ENCODE data around the gene TBP.

Gene TBP

GRCh38 chr6:170522565-170523183, 31.5 kb upstream of the TBP start:
- H3K27me3 ChIP-seq (ENCODE audit: control insufficient read depth in 1 of 2, insufficient read depth in 1 of 2, low read length in 2 of 2), result peaks cover 0 to 4% of the 10 kb centered on the region in 2 experiments
- H3K9ac ChIP-seq (ENCODE audit: low read length), result no peak overlapping the region
- no peak overlapping the region for H2BK5ac ChIP-seq (ENCODE audit: low read depth, low read length, poor library complexity, severe bottlenecking)
- H4K91ac ChIP-seq (ENCODE audit: low read length), result no peak overlapping the region
- no peak overlapping the region for H2AK5ac ChIP-seq (ENCODE audit: low read length, severe bottlenecking)
- no peak overlapping the region for H3K27ac ChIP-seq (ENCODE audit: low read length, poor library complexity, severe bottlenecking)
- no peak overlapping the region for H2AFZ ChIP-seq (ENCODE audit: low read depth, low read length)
- H3K18ac ChIP-seq (ENCODE audit: low read depth in 1 of 2, low read length in 2 of 2), result no peak overlapping the region
- no peaks in the 10 kb centered on the region for H3K9me3 ChIP-seq (ENCODE audit: control insufficient read depth, low read length)
- no peaks in the 10 kb centered on the region for H3K4me1 ChIP-seq (ENCODE audit: control insufficient read depth, insufficient read depth, low read depth, low read length)
- no peak overlapping the region for H2BK15ac ChIP-seq (ENCODE audit: low read depth, poor library complexity, severe bottlenecking)
- H3K14ac ChIP-seq (ENCODE audit: low read length in 2 of 2), result peak overlapping the region in 1 of 2 experiments; percentile 44
- no peak overlapping the region for H3K4me3 ChIP-seq (ENCODE audit: insufficient read depth in 1 of 2, low read depth in 1 of 2, low read length in 2 of 2)
- H3K36me3 ChIP-seq (ENCODE audit: control insufficient read depth in 1 of 2, insufficient read depth in 2 of 2, low read depth in 1 of 2, low read length in 2 of 2), result no peaks in the 10 kb centered on the region
- no peak overlapping the region for H2BK120ac ChIP-seq (ENCODE audit: low read depth, low read length)
- no peak overlapping the region for H2BK12ac ChIP-seq (ENCODE audit: low read length in 2 of 2)
- WGBS, result 79% methylated on average over 10 of the region's 10 CpGs
- no peaks in the 10 kb centered on the region for H3K79me1 ChIP-seq (replicated peaks; ENCODE audit: low read length, poor library complexity, severe bottlenecking)
- H3K23ac ChIP-seq (ENCODE audit: low read length in 2 of 2), result no peak overlapping the region
- no peak overlapping the region for H4K8ac ChIP-seq (ENCODE audit: low read length)
- DNase-seq, result peak; percentile 24
- H3K4ac ChIP-seq (ENCODE audit: low read depth in 1 of 2, low read length in 2 of 2), result no peak overlapping the region
- no peak overlapping the region for H3K4me2 ChIP-seq (ENCODE audit: low read length, poor library complexity, severe bottlenecking)

GRCh38 chr6:170523256-170524171, 30.7 kb upstream of the TBP start:
- no peak overlapping the region for H2BK120ac ChIP-seq (ENCODE audit: low read depth, low read length)
- no peak overlapping the region for H2AK5ac ChIP-seq (ENCODE audit: low read length, severe bottlenecking)
- H3K18ac ChIP-seq (ENCODE audit: low read depth in 1 of 2, low read length in 2 of 2), result no peak overlapping the region
- H2BK12ac ChIP-seq (ENCODE audit: low read length in 2 of 2), result no peak overlapping the region
- H3K27ac ChIP-seq (ENCODE audit: low read length, poor library complexity, severe bottlenecking), result no peak overlapping the region
- H3K4me3 ChIP-seq (ENCODE audit: insufficient read depth in 1 of 2, low read depth in 1 of 2, low read length in 2 of 2), result no peak overlapping the region
- no peaks in the 10 kb centered on the region for H3K36me3 ChIP-seq (ENCODE audit: control insufficient read depth in 1 of 2, insufficient read depth in 2 of 2, low read depth in 1 of 2, low read length in 2 of 2)
- no peak overlapping the region for H3K9ac ChIP-seq (ENCODE audit: low read length)
- 55% methylated on average over 7 of the region's 9 CpGs for WGBS
- no peak overlapping the region for H2AFZ ChIP-seq (ENCODE audit: low read depth, low read length)
- DNase-seq, result no peak
- no peak overlapping the region for H3K23ac ChIP-seq (ENCODE audit: low read length in 2 of 2)
- H3K27me3 ChIP-seq (ENCODE audit: control insufficient read depth in 1 of 2, insufficient read depth in 1 of 2, low read length in 2 of 2), result peaks cover 0 to 4% of the 10 kb centered on the region in 2 experiments
- H2BK15ac ChIP-seq (ENCODE audit: low read depth, poor library complexity, severe bottlenecking), result no peak overlapping the region
- no peaks in the 10 kb centered on the region for H3K9me3 ChIP-seq (ENCODE audit: control insufficient read depth, low read length)
- H3K79me1 ChIP-seq (replicated peaks; ENCODE audit: low read length, poor library complexity, severe bottlenecking), result no peaks in the 10 kb centered on the region
- no peak overlapping the region for H3K14ac ChIP-seq (ENCODE audit: low read length in 2 of 2)
- H3K4me1 ChIP-seq (ENCODE audit: control insufficient read depth, insufficient read depth, low read depth, low read length), result no peaks in the 10 kb centered on the region
- H2BK5ac ChIP-seq (ENCODE audit: low read depth, low read length, poor library complexity, severe bottlenecking), result no peak overlapping the region
- no peak overlapping the region for H4K8ac ChIP-seq (ENCODE audit: low read length)
- H3K4me2 ChIP-seq (ENCODE audit: low read length, poor library complexity, severe bottlenecking), result no peak overlapping the region
- H4K91ac ChIP-seq (ENCODE audit: low read length), result no peak overlapping the region
- H3K4ac ChIP-seq (ENCODE audit: low read depth in 1 of 2, low read length in 2 of 2), result no peak overlapping the region

- H2BK12ac ChIP-seq (ENCODE audit: low read length in 2 of 2), result no peak overlapping the region
- H3K4me3 ChIP-seq (ENCODE audit: insufficient read depth in 1 of 2, low read depth in 1 of 2, low read length in 2 of 2), result no peak overlapping the region
- H3K79me1 ChIP-seq (replicated peaks; ENCODE audit: low read length, poor library complexity, severe bottlenecking), result no peaks in the 10 kb centered on the region
- H3K9me3 ChIP-seq (ENCODE audit: control insufficient read depth, low read length), result no peaks in the 10 kb centered on the region
- no peak overlapping the region for H3K4me2 ChIP-seq (ENCODE audit: low read length, poor library complexity, severe bottlenecking)
- H2BK15ac ChIP-seq (ENCODE audit: low read depth, poor library complexity, severe bottlenecking), result no peak overlapping the region
- no peak overlapping the region for H3K27ac ChIP-seq (ENCODE audit: low read length, poor library complexity, severe bottlenecking)
- no peaks in the 10 kb centered on the region for H3K4me1 ChIP-seq (ENCODE audit: control insufficient read depth, insufficient read depth, low read depth, low read length)
- DNase-seq, result no peak
- H2BK120ac ChIP-seq (ENCODE audit: low read depth, low read length), result no peak overlapping the region
- 83% methylated on average over 4 of the region's 5 CpGs for WGBS
- no peak overlapping the region for H2AK5ac ChIP-seq (ENCODE audit: low read length, severe bottlenecking)
- no peak overlapping the region for H2BK5ac ChIP-seq (ENCODE audit: low read depth, low read length, poor library complexity, severe bottlenecking)
- H4K8ac ChIP-seq (ENCODE audit: low read length), result no peak overlapping the region
- H3K4ac ChIP-seq (ENCODE audit: low read depth in 1 of 2, low read length in 2 of 2), result no peak overlapping the region
- no peak overlapping the region for H3K14ac ChIP-seq (ENCODE audit: low read length in 2 of 2)
- no peak overlapping the region for H3K18ac ChIP-seq (ENCODE audit: low read depth in 1 of 2, low read length in 2 of 2)
- H3K23ac ChIP-seq (ENCODE audit: low read length in 2 of 2), result no peak overlapping the region
- H3K36me3 ChIP-seq (ENCODE audit: control insufficient read depth in 1 of 2, insufficient read depth in 2 of 2, low read depth in 1 of 2, low read length in 2 of 2), result no peaks in the 10 kb centered on the region
- no peak overlapping the region for H2AFZ ChIP-seq (ENCODE audit: low read depth, low read length)
- H4K91ac ChIP-seq (ENCODE audit: low read length), result no peak overlapping the region
- H3K27me3 ChIP-seq (ENCODE audit: control insufficient read depth in 1 of 2, insufficient read depth in 1 of 2, low read length in 2 of 2), result peaks cover 0 to 4% of the 10 kb centered on the region in 2 experiments
- H3K9ac ChIP-seq (ENCODE audit: low read length), result no peak overlapping the region
Observed at GRCh38 chr6:170524172-170524502, 30.0 kb upstream of the TBP start.

GRCh38 chr6:170525795-170526194, 28.4 kb upstream of the TBP start:
- H2BK15ac ChIP-seq (ENCODE audit: low read depth, poor library complexity, severe bottlenecking), result no peak overlapping the region
- H3K4me2 ChIP-seq (ENCODE audit: low read length, poor library complexity, severe bottlenecking), result no peak overlapping the region
- H4K8ac ChIP-seq (ENCODE audit: low read length), result no peak overlapping the region
- no peaks in the 10 kb centered on the region for H3K36me3 ChIP-seq (ENCODE audit: control insufficient read depth in 1 of 2, insufficient read depth in 2 of 2, low read depth in 1 of 2, low read length in 2 of 2)
- no peak overlapping the region for H2AK5ac ChIP-seq (ENCODE audit: low read length, severe bottlenecking)
- H2BK12ac ChIP-seq (ENCODE audit: low read length in 2 of 2), result no peak overlapping the region
- no peak overlapping the region for H3K4me3 ChIP-seq (ENCODE audit: insufficient read depth in 1 of 2, low read depth in 1 of 2, low read length in 2 of 2)
- no peak overlapping the region for H3K23ac ChIP-seq (ENCODE audit: low read length in 2 of 2)
- 62% methylated on average over 2 of the region's 7 CpGs for WGBS
- H3K9ac ChIP-seq (ENCODE audit: low read length), result no peak overlapping the region
- no peak overlapping the region for H2AFZ ChIP-seq (ENCODE audit: low read depth, low read length)
- no peak overlapping the region for H2BK5ac ChIP-seq (ENCODE audit: low read depth, low read length, poor library complexity, severe bottlenecking)
- H3K79me1 ChIP-seq (replicated peaks; ENCODE audit: low read length, poor library complexity, severe bottlenecking), result no peaks in the 10 kb centered on the region
- H4K91ac ChIP-seq (ENCODE audit: low read length), result no peak overlapping the region
- H3K18ac ChIP-seq (ENCODE audit: low read depth in 1 of 2, low read length in 2 of 2), result no peak overlapping the region
- H3K4ac ChIP-seq (ENCODE audit: low read depth in 1 of 2, low read length in 2 of 2), result no peak overlapping the region
- no peak overlapping the region for H3K27ac ChIP-seq (ENCODE audit: low read length, poor library complexity, severe bottlenecking)
- no peaks in the 10 kb centered on the region for H3K4me1 ChIP-seq (ENCODE audit: control insufficient read depth, insufficient read depth, low read depth, low read length)
- DNase-seq, result no peak
- no peak overlapping the region for H2BK120ac ChIP-seq (ENCODE audit: low read depth, low read length)
- H3K27me3 ChIP-seq (ENCODE audit: control insufficient read depth in 1 of 2, insufficient read depth in 1 of 2, low read length in 2 of 2), result no peaks in the 10 kb centered on the region
- H3K14ac ChIP-seq (ENCODE audit: low read length in 2 of 2), result no peak overlapping the region
- H3K9me3 ChIP-seq (ENCODE audit: control insufficient read depth, low read length), result no peaks in the 10 kb centered on the region

Measured in mesenchymal stem cell (in vitro differentiated cells and primary cell).